Measurements from ENCODE around the gene WRAP53. TPM values are rescaled to one million over a fixed set of nuclear protein-coding genes. Genes with fewer than 3 reads are reported as not detected.

WRAP53 gene
- total and polyA plus RNA-seq, 2 experiments from 2014 or later, result 7.8 to 12.0 TPM

DNA sequence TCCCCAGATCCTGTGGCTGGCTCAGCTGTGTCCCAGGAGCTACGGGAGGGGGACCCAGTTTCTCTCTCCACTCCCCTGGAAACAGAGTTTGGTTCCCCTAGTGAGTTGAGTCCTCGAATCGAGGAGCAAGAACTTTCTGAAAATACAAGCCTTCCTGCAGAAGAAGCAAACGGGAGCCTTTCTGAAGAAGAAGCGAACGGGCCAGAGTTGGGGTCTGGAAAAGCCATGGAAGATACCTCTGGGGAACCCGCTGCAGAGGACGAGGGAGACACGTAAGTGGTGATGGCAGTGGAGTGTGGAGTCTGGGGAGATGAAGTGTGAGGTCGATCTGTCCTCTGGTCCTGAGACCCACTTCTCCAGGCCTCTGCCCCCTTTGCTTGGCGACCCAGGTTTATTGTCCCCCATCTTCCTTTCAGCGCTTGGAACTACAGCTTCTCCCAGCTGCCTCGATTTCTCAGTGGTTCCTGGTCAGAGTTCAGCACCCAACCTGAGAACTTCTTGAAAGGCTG is 585 bp downstream of the WRAP53 start:
- peak overlapping the region; percentile 86 for H3K4me2 ChIP-seq
- H3K27ac ChIP-seq, result no peak overlapping the region
- TF ChIP-seq, protein P1, sequence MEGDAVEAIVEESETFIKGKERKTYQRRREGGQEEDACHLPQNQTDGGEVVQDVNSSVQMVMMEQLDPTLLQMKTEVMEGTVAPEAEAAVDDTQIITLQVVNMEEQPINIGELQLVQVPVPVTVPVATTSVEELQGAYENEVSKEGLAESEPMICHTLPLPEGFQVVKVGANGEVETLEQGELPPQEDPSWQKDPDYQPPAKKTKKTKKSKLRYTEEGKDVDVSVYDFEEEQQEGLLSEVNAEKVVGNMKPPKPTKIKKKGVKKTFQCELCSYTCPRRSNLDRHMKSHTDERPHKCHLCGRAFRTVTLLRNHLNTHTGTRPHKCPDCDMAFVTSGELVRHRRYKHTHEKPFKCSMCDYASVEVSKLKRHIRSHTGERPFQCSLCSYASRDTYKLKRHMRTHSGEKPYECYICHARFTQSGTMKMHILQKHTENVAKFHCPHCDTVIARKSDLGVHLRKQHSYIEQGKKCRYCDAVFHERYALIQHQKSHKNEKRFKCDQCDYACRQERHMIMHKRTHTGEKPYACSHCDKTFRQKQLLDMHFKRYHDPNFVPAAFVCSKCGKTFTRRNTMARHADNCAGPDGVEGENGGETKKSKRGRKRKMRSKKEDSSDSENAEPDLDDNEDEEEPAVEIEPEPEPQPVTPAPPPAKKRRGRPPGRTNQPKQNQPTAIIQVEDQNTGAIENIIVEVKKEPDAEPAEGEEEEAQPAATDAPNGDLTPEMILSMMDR (IDR thresholded peaks at IDR 0.05; ENCODE audit: poor library complexity), result no peak
- no peak for TF ChIP-seq EZH2phosphoT487 (IDR thresholded peaks at IDR 0.05; ENCODE audit: low read depth, severe bottlenecking, unreplicated experiment)
- no peak for TF ChIP-seq EZH2 (IDR thresholded peaks at IDR 0.05; ENCODE audit: borderline replicate concordance)
- H3K9me2 ChIP-seq (replicated peaks; ENCODE audit: insufficient read depth), result no peaks in the 10 kb centered on the region
- no peaks in the 10 kb centered on the region for H3K36me3 ChIP-seq (replicated peaks; ENCODE audit: insufficient read depth, low read depth)
- no peaks in the 10 kb centered on the region for H4K20me1 ChIP-seq (ENCODE audit: insufficient read depth, poor library complexity, severe bottlenecking)
- H3K79me2 ChIP-seq, result peaks cover 38% of the 10 kb centered on the region
- peak overlapping the region; percentile 39 for H3K4me3 ChIP-seq
- peaks cover 23% of the 10 kb centered on the region for H3K4me1 ChIP-seq (ENCODE audit: insufficient read depth)
- H3K9me3 ChIP-seq (ENCODE audit: low read depth), result no peaks in the 10 kb centered on the region
- peak overlapping the region; percentile 35 for H2AFZ ChIP-seq
- H3K27me3 ChIP-seq, result no peaks in the 10 kb centered on the region
- DNase-seq (ENCODE audit: low spot score), result no peak
- 19% methylated on average over 13 of the region's 13 CpGs for WGBS (ENCODE audit: low lambda C conversion rate, missing lambda C conversion rate)

DNA sequence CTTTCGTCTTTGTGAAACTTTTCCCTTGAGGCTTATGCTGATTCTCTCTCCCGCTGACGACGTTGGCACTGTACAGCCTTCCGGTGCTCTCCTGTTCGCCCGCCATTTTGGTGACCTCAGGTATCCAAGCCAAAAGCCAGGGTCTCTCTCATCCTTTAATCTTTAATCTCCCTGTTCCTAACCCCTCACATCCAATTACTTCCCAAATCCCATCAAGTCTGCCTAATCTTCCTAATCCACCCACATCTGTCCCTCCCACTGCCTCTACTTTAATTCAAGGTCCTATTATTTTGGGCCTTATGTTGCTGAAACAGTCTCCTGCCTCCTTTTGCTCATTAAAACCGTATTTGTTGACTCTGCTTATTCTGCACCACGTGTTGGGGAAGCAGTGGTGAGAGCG is 7.3 kb downstream of the WRAP53 start:
- WGBS (ENCODE audit: low lambda C conversion rate, missing lambda C conversion rate), result 97% methylated on average over 10 of the region's 10 CpGs
- Histone ChIP-seq H3K4me1 (ENCODE audit: insufficient read depth) (no peaks in the 10 kb centered on the region), H3K9me2 (replicated peaks; ENCODE audit: insufficient read depth) (no peaks in the 10 kb centered on the region), H3K27me3 (no peaks in the 10 kb centered on the region), H3K79me2 (no peaks in the 10 kb centered on the region), H3K4me2 (no peak overlapping the region), H3K36me3 (replicated peaks; ENCODE audit: insufficient read depth, low read depth) (no peaks in the 10 kb centered on the region), H3K9me3 (ENCODE audit: low read depth) (no peaks in the 10 kb centered on the region), H3K4me3 (no peak overlapping the region), H2AFZ (no peak overlapping the region), H3K27ac (no peak overlapping the region), H4K20me1 (ENCODE audit: insufficient read depth, poor library complexity, severe bottlenecking) (no peaks in the 10 kb centered on the region)
- TF ChIP-seq EZH2phosphoT487 (IDR thresholded peaks at IDR 0.05; ENCODE audit: low read depth, severe bottlenecking, unreplicated experiment) (no peak), EZH2 (IDR thresholded peaks at IDR 0.05; ENCODE audit: borderline replicate concordance) (no peak)
- TF ChIP-seq, protein P1 (IDR thresholded peaks at IDR 0.05; ENCODE audit: poor library complexity), result no peak
- no peak for DNase-seq (ENCODE audit: low spot score)

DNA sequence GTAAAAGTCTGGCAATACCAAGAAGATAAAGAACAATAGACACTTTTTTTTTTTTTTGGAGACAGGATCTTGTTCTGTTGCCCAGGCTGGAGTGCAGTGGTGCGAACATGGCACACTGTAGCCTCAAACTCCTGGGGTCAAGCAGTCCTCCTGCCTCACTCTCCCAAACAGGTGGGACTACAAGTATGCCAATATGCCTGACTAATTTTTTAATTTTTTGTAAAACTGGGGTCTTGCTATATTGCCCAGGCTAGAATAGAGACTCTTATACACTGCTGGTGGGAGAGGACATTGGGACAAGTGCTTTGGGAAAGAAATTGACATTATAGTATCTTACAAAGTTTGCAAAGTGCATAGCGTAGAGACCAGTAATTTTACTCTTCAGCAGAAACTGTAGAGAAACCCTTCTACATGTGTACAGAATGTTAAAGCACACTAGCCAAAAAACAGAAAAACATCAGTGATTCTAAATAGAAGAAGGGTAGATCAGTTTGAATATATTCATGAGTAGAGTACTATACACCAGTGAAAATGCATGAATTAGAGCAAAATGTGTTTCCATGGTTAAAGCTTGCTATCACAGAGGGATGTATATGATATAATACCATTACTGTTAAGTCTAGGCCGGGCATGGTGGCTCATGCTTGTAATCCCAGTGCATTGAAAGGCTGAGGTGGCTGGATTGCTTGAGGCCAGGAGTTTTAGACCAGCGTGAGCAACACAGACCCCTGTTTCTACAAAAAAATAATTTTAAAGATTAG is 9.7 kb downstream of the WRAP53 start:
- Histone ChIP-seq H3K4me3 (no peak overlapping the region), H3K27ac (no peak overlapping the region), H3K27me3 (no peaks in the 10 kb centered on the region), H2AFZ (no peak overlapping the region), H3K9me2 (replicated peaks; ENCODE audit: insufficient read depth) (no peaks in the 10 kb centered on the region), H3K79me2 (no peaks in the 10 kb centered on the region), H3K4me2 (no peak overlapping the region), H4K20me1 (ENCODE audit: insufficient read depth, poor library complexity, severe bottlenecking) (no peaks in the 10 kb centered on the region), H3K36me3 (replicated peaks; ENCODE audit: insufficient read depth, low read depth) (no peaks in the 10 kb centered on the region), H3K9me3 (ENCODE audit: low read depth) (no peaks in the 10 kb centered on the region), H3K4me1 (ENCODE audit: insufficient read depth) (no peaks in the 10 kb centered on the region)
- WGBS (ENCODE audit: low lambda C conversion rate, missing lambda C conversion rate), result 100% methylated on average over 4 of the region's 4 CpGs
- no peak for DNase-seq (ENCODE audit: low spot score)
- no peak for TF ChIP-seq EZH2 (IDR thresholded peaks at IDR 0.05; ENCODE audit: borderline replicate concordance)

DNA sequence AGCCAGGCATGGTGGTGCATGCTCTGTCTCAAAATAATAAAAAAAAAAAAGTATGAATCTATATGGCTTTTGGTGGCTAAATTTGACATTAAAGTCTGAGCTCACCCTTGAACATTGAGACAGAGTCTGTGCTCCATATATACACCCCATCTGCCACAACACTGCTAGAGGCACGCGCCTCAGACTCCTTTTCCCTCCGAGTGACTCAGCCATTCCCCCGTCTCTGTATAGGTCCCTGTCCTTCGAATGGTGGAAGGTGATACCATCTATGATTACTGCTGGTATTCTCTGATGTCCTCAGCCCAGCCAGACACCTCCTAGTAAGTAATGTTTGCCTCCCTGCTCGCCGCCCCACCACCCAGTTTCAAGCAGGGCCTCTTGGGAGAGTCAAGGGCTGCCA is 12.2 kb downstream of the WRAP53 start:
- Histone ChIP-seq H3K27me3 (peaks cover 3% of the 10 kb centered on the region), H4K20me1 (ENCODE audit: insufficient read depth, poor library complexity, severe bottlenecking) (no peaks in the 10 kb centered on the region), H3K4me2 (no peak overlapping the region), H2AFZ (no peak overlapping the region), H3K9me2 (replicated peaks; ENCODE audit: insufficient read depth) (no peaks in the 10 kb centered on the region), H3K9me3 (ENCODE audit: low read depth) (no peaks in the 10 kb centered on the region), H3K36me3 (replicated peaks; ENCODE audit: insufficient read depth, low read depth) (no peaks in the 10 kb centered on the region), H3K27ac (no peak overlapping the region), H3K79me2 (peaks cover 2% of the 10 kb centered on the region), H3K4me3 (no peak overlapping the region), H3K4me1 (ENCODE audit: insufficient read depth) (peaks cover 15% of the 10 kb centered on the region)
- WGBS (ENCODE audit: low lambda C conversion rate, missing lambda C conversion rate), result 93% methylated on average over 7 of the region's 7 CpGs
- no peak for TF ChIP-seq EZH2phosphoT487 (IDR thresholded peaks at IDR 0.05; ENCODE audit: low read depth, severe bottlenecking, unreplicated experiment)
- TF ChIP-seq, protein P1 (IDR thresholded peaks at IDR 0.05; ENCODE audit: poor library complexity), result no peak
- TF ChIP-seq EZH2 (IDR thresholded peaks at IDR 0.05; ENCODE audit: borderline replicate concordance), result no peak
- DNase-seq (ENCODE audit: low spot score), result no peak

Measured in hepatocyte (in vitro differentiated cells).